ENCODE results near the gene AGPAT1.

Gene AGPAT1

GRCh38 chr6:32176476-32177182, 745 bp upstream of the AGPAT1 start:
- Histone ChIP-seq H3K9me3 (ENCODE audit: control insufficient read depth, low read length) (no peaks in the 10 kb centered on the region), H3K4me1 (ENCODE audit: control insufficient read depth, insufficient read depth, low read length) (peaks cover 35% of the 10 kb centered on the region), H3K9ac (ENCODE audit: low read length) (peak overlapping the region; percentile 92), H3K27me3 (replicated peaks; ENCODE audit: control insufficient read depth, insufficient read depth, low read length) (no peaks in the 10 kb centered on the region), H3K36me3 (ENCODE audit: control insufficient read depth, insufficient read depth, low read length, severe bottlenecking) (peaks cover 18% of the 10 kb centered on the region), H3K4me3 (ENCODE audit: low read length) (peak overlapping the region; percentile 97)
- peak; percentile 68 for DNase-seq (ENCODE audit: low read depth)

DNA sequence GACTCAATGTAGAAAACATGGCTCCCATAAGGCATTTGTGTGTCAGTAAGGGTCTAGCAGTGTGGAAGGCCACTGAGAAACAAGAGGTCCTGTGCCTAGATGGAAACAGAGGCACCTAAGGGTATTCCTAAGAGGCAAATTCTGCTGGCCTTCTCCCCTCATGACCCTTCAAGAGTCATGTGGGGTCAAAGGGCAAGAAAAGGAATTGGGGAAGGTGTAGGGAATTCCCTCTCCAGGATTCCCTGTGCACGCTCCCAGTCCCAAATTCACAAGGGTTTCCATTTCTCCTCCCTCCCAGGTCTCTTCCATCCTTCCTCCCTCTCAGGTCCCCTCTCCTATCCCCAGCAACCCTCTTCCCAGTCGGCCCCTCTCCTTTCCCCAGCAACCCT, 568 bp downstream of the AGPAT1 start:
- peaks cover 35% of the 10 kb centered on the region for H3K4me1 ChIP-seq (ENCODE audit: control insufficient read depth, insufficient read depth, low read length)
- no peaks in the 10 kb centered on the region for H3K9me3 ChIP-seq (ENCODE audit: control insufficient read depth, low read length)
- H3K27me3 ChIP-seq (replicated peaks; ENCODE audit: control insufficient read depth, insufficient read depth, low read length) = no peaks in the 10 kb centered on the region
- H3K36me3 ChIP-seq (ENCODE audit: control insufficient read depth, insufficient read depth, low read length, severe bottlenecking) = peaks cover 12% of the 10 kb centered on the region
- H3K9ac ChIP-seq (ENCODE audit: low read length) = peak overlapping the region; percentile 98
- no peak for DNase-seq (ENCODE audit: low read depth)
- H3K4me3 ChIP-seq (ENCODE audit: low read length) = peak overlapping the region; percentile 97

DNA sequence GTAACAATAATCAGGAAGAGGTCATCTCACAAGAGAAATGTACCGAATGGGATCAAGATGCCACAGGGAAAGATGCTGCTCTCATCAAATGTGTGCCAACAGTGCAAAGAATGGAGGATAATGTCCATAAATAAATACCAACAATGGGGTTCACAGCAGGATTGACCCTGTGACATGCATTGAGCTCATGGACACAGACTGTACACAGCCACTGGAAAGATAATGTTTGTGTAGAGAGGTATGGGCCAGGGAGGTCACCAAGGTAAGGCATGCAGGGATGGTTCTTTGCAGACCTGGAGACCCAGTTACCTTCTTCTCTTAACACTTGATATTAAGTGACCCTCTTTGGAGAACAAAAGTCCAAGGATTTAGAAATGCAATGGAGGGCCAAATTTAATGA, 1.5 kb downstream of the AGPAT1 start:
- no peak overlapping the region for H3K9ac ChIP-seq (ENCODE audit: low read length)
- peaks cover 13% of the 10 kb centered on the region for H3K36me3 ChIP-seq (ENCODE audit: control insufficient read depth, insufficient read depth, low read length, severe bottlenecking)
- H3K9me3 ChIP-seq (ENCODE audit: control insufficient read depth, low read length) = no peaks in the 10 kb centered on the region
- no peaks in the 10 kb centered on the region for H3K27me3 ChIP-seq (replicated peaks; ENCODE audit: control insufficient read depth, insufficient read depth, low read length)
- H3K4me3 ChIP-seq (ENCODE audit: low read length) = no peak overlapping the region
- no peak for DNase-seq (ENCODE audit: low read depth)
- H3K4me1 ChIP-seq (ENCODE audit: control insufficient read depth, insufficient read depth, low read length) = peaks cover 34% of the 10 kb centered on the region

DNA sequence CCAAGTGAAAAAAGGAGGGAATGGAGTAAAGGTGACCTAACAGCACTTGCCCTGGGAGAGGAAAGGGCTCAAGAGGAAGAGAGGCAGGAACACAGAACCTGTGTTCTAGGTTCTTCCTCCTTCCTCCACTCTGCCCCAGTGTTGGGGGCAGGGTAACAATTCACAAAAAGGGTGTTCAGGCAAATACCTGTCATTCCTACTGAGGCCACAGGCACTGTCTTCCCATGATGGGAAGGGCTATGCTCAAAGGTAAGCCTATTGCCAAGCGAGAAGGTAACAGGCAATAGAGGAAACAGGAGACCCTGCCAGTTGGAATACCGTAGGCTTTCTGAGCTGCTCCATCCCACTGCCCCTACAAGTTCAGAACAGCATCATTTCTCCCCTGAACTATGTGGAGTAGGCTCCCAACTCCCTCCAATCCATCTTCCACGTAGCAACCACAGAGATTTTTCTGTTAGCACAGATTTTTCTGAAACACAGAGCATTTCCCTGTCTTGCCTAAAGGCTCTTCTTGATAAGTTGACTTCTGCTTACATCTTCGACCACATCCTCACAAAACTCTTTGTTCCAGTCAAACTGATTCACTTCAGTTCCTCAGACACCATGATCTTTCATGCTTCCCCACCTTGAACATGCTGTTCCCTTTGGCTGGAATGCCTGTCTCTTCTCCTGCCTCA, 2.7 kb downstream of the AGPAT1 start:
- Histone ChIP-seq H3K36me3 (ENCODE audit: control insufficient read depth, insufficient read depth, low read length, severe bottlenecking) (peaks cover 19% of the 10 kb centered on the region), H3K9ac (ENCODE audit: low read length) (no peak overlapping the region), H3K4me1 (ENCODE audit: control insufficient read depth, insufficient read depth, low read length) (peaks cover 32% of the 10 kb centered on the region), H3K9me3 (ENCODE audit: control insufficient read depth, low read length) (no peaks in the 10 kb centered on the region), H3K4me3 (ENCODE audit: low read length) (no peak overlapping the region), H3K27me3 (replicated peaks; ENCODE audit: control insufficient read depth, insufficient read depth, low read length) (no peaks in the 10 kb centered on the region)
- no peak for DNase-seq (ENCODE audit: low read depth)

- no peaks in the 10 kb centered on the region for H3K9me3 ChIP-seq (ENCODE audit: control insufficient read depth, low read length)
- H3K4me3 ChIP-seq (ENCODE audit: low read length) = no peak overlapping the region
Measured at GRCh38 chr6:32171234-32171633, 4.7 kb downstream of the AGPAT1 start.

DNA sequence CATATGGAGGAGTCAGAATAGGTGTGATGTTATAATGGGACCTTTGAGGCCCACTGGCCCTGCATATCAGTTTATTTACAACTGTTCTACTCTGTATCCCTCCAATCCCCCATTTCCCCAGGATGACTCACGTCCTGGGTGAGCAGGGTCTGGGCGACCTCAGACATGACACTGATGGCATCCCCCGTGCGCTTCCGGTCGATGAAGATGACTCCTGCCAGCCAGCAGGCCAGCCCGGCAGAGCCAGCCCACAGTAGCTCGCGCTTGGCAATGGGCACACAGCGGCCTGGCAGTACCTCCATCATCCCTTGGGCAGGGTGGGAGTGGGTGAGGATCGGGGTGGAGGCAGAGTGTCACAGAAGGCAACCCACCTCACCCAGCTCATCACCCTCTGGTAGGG, 5.6 kb downstream of the AGPAT1 start:
- peaks cover 15% of the 10 kb centered on the region for H3K4me1 ChIP-seq (ENCODE audit: control insufficient read depth, insufficient read depth, low read length)
- H3K4me3 ChIP-seq (ENCODE audit: low read length) = no peak overlapping the region
- no peaks in the 10 kb centered on the region for H3K27me3 ChIP-seq (replicated peaks; ENCODE audit: control insufficient read depth, insufficient read depth, low read length)
- H3K36me3 ChIP-seq (ENCODE audit: control insufficient read depth, insufficient read depth, low read length, severe bottlenecking) = peaks cover 36% of the 10 kb centered on the region
- H3K9me3 ChIP-seq (ENCODE audit: control insufficient read depth, low read length) = no peaks in the 10 kb centered on the region
- no peak overlapping the region for H3K9ac ChIP-seq (ENCODE audit: low read length)
- DNase-seq (ENCODE audit: low read depth) = no peak

More at GRCh38 chr6:32171234-32171633, 4.7 kb downstream of the AGPAT1 start:
- H3K9ac ChIP-seq (ENCODE audit: low read length) = no peak overlapping the region
- H3K4me1 ChIP-seq (ENCODE audit: control insufficient read depth, insufficient read depth, low read length) = peaks cover 19% of the 10 kb centered on the region
- no peaks in the 10 kb centered on the region for H3K27me3 ChIP-seq (replicated peaks; ENCODE audit: control insufficient read depth, insufficient read depth, low read length)
- no peak for DNase-seq (ENCODE audit: low read depth)
- peaks cover 35% of the 10 kb centered on the region for H3K36me3 ChIP-seq (ENCODE audit: control insufficient read depth, insufficient read depth, low read length, severe bottlenecking)

DNA sequence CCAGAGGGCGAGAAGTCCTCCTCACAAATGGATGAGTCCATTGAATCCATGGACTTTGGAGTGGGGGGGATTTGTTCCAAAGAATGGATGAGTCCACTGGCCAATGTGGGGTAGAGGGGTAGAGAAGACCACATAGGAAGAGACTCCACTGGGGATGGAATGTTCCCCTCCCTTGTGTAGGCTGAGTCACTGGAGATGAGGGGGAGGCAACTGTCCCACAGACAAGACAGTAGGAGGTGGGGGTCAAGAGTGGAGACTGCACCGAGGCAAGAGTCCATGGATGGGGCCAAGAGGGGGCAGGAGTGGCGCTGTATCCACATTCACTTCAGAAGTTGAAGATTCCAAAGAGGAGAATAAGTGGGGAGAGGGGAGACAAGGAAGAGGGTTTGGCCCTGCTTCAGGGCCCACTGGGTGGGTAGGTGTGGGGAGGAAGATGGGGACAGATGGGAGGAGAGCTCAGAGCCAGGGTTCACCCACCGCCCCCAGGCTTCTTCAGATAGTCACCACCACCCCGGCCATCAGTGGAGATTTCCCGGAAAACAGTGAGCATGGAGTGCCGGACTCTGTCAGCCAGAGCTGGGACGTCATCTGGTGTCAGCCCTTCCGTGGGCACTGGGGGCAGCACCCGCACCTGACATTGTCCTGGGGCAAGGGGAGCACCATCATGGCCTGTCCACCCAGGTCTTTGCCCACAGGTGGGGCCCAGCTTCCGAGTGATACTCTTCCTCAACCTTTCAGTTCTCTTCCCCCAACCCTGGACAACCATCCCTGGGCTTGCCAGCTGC, 6.9 kb downstream of the AGPAT1 start:
- Histone ChIP-seq H3K4me1 (ENCODE audit: control insufficient read depth, insufficient read depth, low read length) (peaks cover 7% of the 10 kb centered on the region), H3K9ac (ENCODE audit: low read length) (no peak overlapping the region), H3K36me3 (ENCODE audit: control insufficient read depth, insufficient read depth, low read length, severe bottlenecking) (peaks cover 36% of the 10 kb centered on the region), H3K4me3 (ENCODE audit: low read length) (no peak overlapping the region), H3K27me3 (replicated peaks; ENCODE audit: control insufficient read depth, insufficient read depth, low read length) (no peaks in the 10 kb centered on the region), H3K9me3 (ENCODE audit: control insufficient read depth, low read length) (no peaks in the 10 kb centered on the region)
- DNase-seq (ENCODE audit: low read depth) = no peak

DNA sequence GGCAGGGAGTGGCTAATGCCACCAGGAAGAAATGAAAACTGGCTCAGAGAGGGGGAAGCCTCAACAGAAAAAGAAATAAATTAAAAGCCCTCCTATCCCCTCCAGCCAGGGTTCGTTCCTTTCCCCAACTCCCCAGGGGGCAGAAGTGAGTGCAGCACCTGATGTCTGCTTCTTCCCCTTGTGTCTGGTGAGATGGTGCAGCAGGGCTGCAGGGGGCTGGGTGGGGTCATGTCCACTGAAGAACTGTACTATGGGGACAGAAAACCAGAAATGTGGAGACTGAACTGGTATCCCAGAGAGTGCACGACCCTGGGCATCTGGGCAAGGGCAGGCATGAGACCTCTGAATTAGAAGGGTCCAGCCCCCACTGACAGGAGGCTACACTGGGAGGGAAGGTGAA, 7.5 kb downstream of the AGPAT1 start:
- H3K9ac ChIP-seq (ENCODE audit: low read length) = no peak overlapping the region
- H3K27me3 ChIP-seq (replicated peaks; ENCODE audit: control insufficient read depth, insufficient read depth, low read length) = no peaks in the 10 kb centered on the region
- no peak overlapping the region for H3K4me3 ChIP-seq (ENCODE audit: low read length)
- no peaks in the 10 kb centered on the region for H3K9me3 ChIP-seq (ENCODE audit: control insufficient read depth, low read length)
- H3K36me3 ChIP-seq (ENCODE audit: control insufficient read depth, insufficient read depth, low read length, severe bottlenecking) = peaks cover 36% of the 10 kb centered on the region
- no peak for DNase-seq (ENCODE audit: low read depth)
- peaks cover 7% of the 10 kb centered on the region for H3K4me1 ChIP-seq (ENCODE audit: control insufficient read depth, insufficient read depth, low read length)

- no peak for DNase-seq (ENCODE audit: low read depth)
- no peak overlapping the region for H3K4me3 ChIP-seq (ENCODE audit: low read length)
- H3K9me3 ChIP-seq (ENCODE audit: control insufficient read depth, low read length) = no peaks in the 10 kb centered on the region
- no peaks in the 10 kb centered on the region for H3K27me3 ChIP-seq (replicated peaks; ENCODE audit: control insufficient read depth, insufficient read depth, low read length)
- H3K4me1 ChIP-seq (ENCODE audit: control insufficient read depth, insufficient read depth, low read length) = peaks cover 7% of the 10 kb centered on the region
- H3K9ac ChIP-seq (ENCODE audit: low read length) = no peak overlapping the region
- peaks cover 36% of the 10 kb centered on the region for H3K36me3 ChIP-seq (ENCODE audit: control insufficient read depth, insufficient read depth, low read length, severe bottlenecking)
Measured at GRCh38 chr6:32167761-32168262, 8.1 kb downstream of the AGPAT1 start.

DNA sequence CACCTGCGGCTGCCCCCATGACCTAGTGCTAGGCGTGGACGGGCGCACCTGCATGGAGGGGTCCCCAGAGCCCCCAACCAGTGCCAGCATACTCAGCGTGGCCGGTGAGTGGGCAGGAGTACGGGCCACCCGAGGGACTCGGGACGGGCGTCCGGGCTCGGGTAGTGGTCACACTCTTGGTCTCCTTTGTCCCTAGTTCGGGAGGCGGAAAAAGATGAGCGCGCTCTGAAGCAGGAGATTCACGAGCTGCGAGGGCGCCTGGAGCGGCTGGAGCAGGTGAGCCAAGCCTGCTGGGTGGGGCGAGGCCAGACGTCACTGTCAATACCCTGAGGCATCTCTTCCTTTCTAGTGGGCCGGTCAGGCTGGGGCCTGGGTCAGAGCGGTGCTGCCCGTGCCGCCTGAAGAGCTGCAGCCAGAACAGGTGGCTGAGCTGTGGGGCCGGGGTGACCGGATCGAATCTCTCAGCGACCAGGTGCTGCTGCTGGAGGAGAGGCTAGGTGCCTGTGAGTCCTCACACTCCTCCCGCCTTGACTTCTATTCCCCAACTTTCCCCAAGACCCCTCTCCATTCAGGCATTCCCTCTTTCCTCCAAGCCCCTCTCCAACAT, 8.6 kb downstream of the AGPAT1 start:
- H3K36me3 ChIP-seq (ENCODE audit: control insufficient read depth, insufficient read depth, low read length, severe bottlenecking) = peaks cover 36% of the 10 kb centered on the region
- H3K9me3 ChIP-seq (ENCODE audit: control insufficient read depth, low read length) = no peaks in the 10 kb centered on the region
- no peak overlapping the region for H3K4me3 ChIP-seq (ENCODE audit: low read length)
- no peak overlapping the region for H3K9ac ChIP-seq (ENCODE audit: low read length)
- no peak for DNase-seq (ENCODE audit: low read depth)
- peaks cover 7% of the 10 kb centered on the region for H3K4me1 ChIP-seq (ENCODE audit: control insufficient read depth, insufficient read depth, low read length)
- no peaks in the 10 kb centered on the region for H3K27me3 ChIP-seq (replicated peaks; ENCODE audit: control insufficient read depth, insufficient read depth, low read length)
